SW 1271 (cell line): Measurements from ENCODE around the gene MFSD6L.

Source experiments
- DNase-seq, 2 experiments: peaks; one replicate each; lab custom pipeline; 2025; lab: John Stamatoyannopoulos, UW

MFSD6L gene

GRCh38 chr17:8791910-8792270 lies 7.3 kb downstream of the MFSD6L start:
- DNase-seq, result no peak

DNA sequence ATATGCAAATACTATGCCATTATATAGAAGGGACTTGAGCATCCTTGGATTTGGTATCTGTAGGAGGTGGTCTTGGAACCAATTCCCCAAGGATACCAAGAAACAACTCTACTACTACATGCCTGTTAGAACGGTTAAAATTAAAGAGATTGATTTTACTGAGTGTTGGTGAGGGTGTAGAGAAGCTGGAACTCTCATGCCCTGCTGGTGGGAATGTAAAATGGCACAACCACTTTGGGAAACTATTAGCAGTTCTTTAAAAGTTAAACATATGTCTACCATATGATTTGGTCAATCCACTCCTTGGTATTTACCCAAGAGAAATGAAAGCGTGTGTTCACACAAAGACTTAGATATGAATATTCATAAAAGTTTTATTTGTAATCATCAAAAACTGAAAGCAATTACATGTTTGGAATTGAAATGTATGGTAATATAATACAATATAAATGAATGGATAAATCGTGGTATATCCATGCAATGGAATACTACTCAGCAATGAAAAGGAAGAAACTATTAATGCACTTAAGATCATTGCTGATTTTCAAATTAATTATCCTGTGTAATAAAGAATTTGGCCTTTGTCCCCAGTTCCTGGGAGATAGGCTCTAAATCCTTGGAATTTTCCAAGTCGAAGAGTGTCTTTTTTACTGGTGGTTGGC lies 7.8 kb downstream of the MFSD6L start:
- no peak for DNase-seq

DNA sequence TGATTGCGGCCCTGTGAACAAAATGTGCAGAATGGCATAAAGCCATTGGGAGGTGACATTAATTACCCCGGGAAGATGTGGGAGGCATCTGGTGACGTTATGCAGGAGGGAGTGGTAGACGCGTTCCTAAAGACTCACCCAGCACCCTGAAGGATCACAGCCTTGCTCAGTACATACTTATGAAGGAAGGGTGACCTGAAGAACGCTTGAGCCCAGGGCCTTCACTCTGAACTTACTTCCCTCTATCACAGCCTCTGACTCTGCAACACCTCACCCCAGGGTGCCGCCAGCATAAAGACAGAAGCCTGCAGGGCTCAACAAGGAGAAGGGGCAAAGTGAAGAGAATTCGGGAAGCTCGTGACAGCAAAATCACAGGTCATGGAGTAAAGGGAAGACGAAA lies 9.4 kb downstream of the MFSD6L start:
- DNase-seq, result no peak

GRCh38 chr17:8788998-8789397 lies 10.2 kb downstream of the MFSD6L start:
- no peak for DNase-seq

GRCh38 chr17:8785547-8786413 lies 13.4 kb downstream of the MFSD6L start:
- DNase-seq, result peak; percentile 32 to 52

DNA sequence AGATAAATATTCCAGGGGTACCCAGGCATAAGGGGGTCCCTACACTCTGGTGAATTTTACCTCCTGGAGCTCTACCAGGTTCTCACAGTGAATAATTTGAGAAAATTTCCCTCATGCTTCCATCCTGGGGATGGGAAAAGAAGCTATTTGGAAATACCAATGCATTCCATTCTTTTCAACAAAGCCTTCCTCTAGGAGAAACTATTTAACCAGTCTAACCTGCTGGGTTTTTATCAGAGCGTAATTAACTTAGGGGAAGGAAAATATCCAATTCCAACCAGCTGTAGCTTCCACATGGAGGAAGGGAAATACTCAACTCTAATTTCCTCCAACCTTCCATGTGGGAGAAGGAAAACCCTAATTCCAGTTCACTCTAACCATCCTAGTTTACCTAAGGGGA lies 17.0 kb downstream of the MFSD6L start:
- DNase-seq, result no peak

GRCh38 chr17:8781776-8782175 lies 17.4 kb downstream of the MFSD6L start:
- no peak for DNase-seq

GRCh38 chr17:8776881-8777280 lies 22.3 kb downstream of the MFSD6L start:
- DNase-seq, result no peak

DNA sequence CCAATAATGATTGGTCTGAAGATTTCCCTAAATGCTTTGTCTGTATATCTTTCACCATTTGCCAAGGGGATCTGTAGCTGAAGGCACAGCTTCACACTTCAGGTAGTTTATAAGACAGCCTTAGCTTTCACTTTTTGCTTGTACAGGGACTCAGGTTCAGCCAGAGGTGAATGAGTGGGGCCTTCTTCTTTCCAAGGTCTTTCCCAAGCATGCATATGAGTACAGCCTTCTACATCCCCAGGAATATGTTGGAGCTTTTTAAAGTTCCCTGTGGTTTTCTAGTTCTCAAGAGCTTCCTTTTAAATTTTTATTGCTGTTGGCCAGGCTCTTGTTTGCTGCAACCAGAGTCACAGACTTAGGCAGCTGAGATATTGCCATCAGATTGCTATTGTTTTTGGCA lies 22.9 kb downstream of the MFSD6L start:
- no peak for DNase-seq

GRCh38 chr17:8766731-8767130 lies 32.4 kb downstream of the MFSD6L start:
- no peak for DNase-seq

GRCh38 chr17:8762012-8762411 lies 37.2 kb downstream of the MFSD6L start:
- DNase-seq, result no peak

GRCh38 chr17:8758137-8758596 lies 41.0 kb downstream of the MFSD6L start, which contains the start of gene SPDYE4:
Gene SPDYE4 (minus strand): TSS chr17:8758546. CDS start chr17:8758382, 164 bp downstream.
- no peak for DNase-seq

GRCh38 chr17:8757189-8757588 lies 42.0 kb downstream of the MFSD6L start:
- DNase-seq, result no peak

- no peak for DNase-seq
These were observed 43.4 kb downstream of the MFSD6L start for GRCh38 chr17:8755590-8756255.

GRCh38 chr17:8754890-8755289 lies 44.3 kb downstream of the MFSD6L start:
- DNase-seq, result no peak

- peak in 1 of 2 experiments; percentile 18 for DNase-seq
These were observed 45.2 kb downstream of the MFSD6L start for GRCh38 chr17:8753976-8754440.

DNA sequence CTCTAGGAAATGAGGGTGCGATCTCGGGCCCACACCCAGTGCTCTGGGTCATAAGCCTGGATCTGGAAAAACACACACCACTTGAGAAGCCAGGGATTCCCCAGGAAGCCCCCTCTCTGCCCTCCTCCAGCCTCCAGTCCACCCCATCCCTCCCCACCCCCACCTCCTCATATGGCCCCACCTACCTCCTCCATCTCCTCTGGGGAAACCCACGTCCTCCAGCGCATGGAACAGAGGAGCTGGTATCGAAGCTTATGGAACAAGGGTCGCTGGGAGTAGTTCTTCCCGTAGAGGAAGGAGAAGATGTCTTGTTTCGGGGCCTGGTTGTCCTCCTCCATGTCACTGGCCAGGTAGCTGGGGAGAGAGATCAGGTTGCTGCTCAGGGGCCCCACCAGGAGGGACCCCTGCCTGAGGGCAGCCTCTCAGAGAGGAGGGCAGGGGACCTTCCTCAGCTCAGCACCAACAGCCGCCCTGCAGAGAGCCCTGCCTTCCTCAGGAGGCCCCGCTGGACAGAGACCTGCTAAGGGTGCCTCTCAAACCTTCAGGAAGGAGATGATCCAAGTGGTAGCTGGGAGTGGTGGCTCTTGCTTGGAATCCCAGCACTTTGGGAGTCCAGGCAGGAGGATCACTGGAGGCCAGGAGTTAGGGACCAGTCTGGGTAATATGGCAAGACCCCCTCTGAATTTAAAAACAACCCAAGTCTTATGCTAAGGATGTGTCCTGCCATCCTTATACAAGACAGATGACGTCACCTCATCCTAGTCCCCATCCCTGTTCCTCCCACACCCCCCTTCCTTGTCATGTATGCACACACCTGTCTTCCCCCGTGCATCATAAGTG lies 45.8 kb downstream of the MFSD6L start:
- DNase-seq, result no peak

DNA sequence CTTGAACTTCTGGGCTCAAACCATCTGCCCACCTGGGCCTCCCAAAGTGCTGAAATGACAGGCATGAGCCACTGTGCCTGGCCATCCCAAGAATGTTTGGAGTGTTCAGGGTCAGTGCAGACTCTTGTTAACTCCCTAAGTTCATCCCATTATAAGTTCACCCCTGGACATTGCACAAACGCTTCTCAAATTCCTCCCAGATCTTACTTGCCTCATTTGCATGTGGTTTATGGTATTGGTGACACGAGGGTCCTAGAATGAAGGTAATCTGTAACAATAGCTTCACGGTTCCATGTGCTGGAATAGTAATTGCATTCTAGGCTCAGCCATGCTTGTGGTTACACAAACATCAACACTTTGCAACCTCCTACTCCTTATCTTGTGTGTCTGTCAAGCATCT lies 49.5 kb downstream of the MFSD6L start:
- no peak for DNase-seq

DNA sequence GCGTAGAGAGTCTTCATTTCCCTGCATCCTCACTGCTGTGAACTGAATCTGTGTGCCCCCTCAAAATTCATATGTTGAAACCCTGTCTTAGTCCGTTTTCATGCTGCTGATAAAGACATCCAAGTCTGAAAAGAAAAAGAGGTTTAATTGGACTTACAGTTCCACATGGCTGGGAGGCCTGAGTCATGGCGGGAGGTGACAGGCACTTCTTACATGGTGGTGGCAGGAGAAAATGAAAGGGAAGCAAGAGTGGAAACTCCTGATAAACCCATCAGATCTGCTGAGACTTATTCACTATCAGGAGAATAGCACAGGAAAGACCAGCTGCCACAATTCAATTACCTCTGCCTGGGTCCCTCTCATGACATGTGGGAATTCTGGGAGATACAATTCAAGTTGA lies 51.4 kb downstream of the MFSD6L start:
- no peak for DNase-seq
